Inflammatory macrophage treated with lipopolysaccharide for 1 hour (primary cell): ENCODE measurements around the gene JADE2.
A peak's percentile ranks its signal among the peaks of the same experiment; 100 is the strongest.
"Not testable (repeated sequence)": the region's sequence is repeated elsewhere in the genome, so short reads cannot be mapped to it uniquely, and the experiment has no call there.

Experiments
- DNase-seq, 2 donors: peaks; one replicate each; pipeline ENCODE4 v3.0.0-alpha.2; 2020 to 2022

JADE2 gene

DNA sequence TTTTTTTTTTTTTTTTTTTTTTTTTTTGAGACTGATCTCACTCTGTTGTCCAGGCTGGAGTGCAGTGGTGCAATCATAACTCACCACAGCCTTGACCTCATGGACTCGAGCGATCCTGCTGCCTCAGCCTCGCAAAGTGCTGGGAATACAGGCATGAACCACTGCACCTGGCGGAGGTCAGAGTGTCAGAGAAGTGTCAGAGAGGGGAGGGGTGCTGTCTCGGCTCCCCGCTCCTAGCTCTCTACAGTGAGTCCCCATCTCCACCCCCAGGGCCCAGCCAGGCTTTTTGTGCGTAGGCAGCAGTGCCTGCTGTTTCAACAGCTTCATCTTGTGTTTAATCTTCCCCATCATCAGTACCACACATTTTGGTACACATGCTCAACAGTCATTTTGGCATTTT, 68.9 kb downstream of the JADE2 start:
- DNase-seq: no peak

DNA sequence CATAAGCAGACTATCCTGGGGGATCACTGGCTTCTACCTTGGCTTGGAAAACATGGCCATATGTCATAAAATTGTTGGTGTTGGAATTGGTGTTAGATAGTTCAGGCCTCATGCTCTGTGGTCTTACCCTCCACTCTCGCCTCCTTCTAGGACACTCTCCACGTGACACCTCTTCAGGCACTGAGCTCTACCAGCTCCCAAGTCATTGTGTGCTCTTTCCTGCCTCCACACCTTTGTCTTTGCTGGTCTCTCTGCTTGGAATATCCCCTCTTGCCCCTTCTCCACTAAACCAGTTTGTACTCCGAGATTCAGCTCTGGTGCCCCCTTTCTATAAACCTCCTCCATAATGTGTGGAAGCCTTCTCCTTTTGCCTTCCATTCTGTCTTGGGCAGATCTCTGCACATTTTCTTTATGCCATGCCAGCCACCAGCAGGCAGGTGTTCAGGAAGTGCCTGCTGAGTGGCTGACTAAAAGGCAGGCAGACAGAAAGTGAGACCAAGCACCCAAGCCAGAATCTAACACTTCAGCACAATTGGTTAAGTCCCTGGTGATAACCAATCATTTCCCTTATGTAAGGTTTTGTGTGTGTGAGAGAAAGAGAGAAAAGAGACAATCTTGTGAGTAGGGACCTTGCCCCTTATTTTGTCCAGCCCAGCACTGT, 69.5 kb downstream of the JADE2 start:
- no peak for DNase-seq

DNA sequence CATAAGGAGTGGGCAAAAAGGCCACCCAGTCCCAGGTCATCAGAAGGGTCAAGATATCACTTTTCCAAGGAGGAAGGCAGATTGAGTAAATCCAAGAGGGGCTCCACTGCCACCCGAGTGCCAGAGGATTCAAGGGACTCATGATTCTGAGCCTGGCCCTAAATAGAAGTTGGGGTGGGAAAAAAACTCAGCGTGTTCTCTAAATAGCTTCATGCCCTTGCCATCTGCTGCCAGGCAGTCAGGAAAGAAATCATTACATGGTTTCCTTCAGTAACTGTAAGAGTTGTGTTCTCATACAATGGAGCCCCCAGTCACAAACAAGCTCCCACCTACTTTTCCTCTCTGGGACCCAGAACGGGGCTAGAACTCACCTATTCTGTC, 70.0 kb downstream of the JADE2 start:
- DNase-seq: no peak

DNA sequence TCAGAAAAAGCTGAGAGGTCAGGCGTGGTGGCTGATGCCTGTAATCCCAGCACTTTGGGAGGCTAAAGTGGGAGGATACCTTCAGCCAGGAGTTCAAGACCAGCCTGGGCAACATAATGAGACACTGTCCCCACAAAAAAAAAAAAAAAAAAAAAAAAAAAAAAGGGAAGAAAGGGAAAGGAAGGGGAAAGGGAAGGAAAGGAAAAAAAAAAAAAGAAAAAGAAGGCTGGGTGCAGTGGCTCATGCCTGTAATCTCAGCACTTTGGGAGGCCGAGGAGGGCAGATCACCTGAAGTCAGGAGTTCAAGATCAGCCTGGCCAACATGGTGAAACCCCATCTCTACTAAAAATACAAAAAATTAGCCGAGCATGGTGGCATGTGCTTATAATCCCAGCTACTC, 74.3 kb downstream of the JADE2 start:
- not testable (repeated sequence) for DNase-seq

DNA sequence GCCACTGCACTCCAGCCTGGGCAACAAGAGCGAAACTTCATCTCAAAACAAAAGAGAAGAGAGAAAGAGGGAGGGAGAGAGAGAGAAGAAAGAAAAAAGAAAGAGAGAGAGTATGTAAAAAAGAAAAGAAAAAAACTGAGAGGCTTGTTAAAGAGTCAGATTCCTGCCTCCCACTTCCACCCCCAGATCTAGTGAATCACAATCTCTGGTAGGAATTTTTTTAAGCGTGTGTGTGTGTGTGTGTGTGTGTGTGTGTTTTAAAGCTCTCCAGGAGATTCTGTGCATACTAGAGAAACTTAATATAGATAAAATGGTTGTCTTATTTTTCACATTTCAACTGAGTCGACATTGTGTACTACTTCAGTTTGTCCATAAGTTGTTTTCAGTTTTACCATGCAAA, 75.1 kb downstream of the JADE2 start:
- no peak for DNase-seq

DNA sequence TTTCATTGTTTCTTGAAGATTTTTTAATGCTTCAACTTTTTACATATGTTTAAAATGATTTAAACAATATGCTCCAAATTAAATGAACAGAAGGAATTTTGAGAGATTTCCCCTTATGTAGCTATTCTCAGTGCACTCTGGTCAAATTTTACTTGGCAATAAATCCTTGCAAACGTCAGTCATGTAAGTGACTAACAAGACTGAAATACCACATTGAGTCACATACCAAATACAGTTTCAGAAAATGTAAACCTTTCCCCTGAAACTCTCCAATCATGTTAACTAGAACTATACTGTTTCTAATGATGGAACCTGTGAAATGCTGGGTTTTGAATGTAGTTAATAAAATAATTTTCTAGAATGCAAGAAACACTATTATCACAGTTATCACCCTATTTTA, 77.6 kb downstream of the JADE2 start:
- no peak for DNase-seq

DNA sequence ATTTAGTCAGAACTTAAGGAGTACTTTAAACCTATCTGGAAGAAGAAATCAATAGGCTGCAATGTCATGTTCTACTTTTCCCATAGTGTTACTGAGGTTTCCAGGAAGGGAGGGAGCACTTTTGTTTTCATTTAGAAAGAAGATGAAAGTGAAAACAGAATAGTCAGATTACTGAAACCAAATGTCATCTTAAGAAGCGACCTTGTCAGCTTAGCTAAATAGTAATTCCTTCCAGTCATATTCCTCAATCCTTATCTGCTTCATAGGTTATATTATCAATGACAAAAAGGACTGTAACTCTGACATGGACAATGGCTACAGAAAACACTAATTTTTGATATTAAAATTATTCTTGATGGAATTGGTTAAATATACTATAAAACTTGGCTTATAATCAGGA, 79.4 kb downstream of the JADE2 start:
- no peak for DNase-seq

DNA sequence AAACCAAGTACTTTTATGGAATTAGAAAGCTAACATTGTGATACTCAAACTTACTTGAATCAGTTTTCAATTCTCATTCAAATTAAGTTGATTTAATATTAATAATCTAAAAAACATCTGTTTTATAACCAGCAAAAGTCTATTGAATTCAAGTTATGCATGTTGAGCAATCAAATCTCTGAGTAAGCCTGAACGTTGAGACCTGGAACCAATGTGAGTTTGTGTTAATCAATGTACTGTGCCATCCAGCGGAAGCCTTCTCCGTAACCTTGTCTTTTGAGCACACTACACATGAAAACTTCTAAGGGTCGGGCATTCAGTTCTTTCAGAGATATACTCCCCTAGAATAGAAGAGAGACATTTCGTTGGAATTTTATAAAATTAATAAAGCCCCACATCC, 81.3 kb downstream of the JADE2 start:
- no peak for DNase-seq

DNA sequence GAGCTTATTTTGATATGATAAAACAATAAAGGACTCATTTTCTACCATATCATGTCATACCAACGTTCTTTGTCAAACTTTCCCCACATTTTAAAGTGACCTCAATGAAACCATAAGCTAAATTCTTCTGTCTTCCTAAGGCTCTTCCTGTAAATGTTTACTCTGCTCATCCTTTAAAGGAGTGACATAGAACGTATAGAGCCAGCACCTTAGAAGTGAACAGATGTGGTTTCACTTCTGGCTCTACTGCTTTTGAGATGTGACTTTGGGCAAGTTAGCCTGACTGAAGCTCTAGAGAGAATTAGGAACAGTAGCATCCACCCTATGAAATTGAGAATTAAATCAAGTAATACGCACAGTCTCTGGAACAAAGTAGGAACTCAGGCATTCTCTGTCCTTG, 83.1 kb downstream of the JADE2 start:
- no peak for DNase-seq

DNA sequence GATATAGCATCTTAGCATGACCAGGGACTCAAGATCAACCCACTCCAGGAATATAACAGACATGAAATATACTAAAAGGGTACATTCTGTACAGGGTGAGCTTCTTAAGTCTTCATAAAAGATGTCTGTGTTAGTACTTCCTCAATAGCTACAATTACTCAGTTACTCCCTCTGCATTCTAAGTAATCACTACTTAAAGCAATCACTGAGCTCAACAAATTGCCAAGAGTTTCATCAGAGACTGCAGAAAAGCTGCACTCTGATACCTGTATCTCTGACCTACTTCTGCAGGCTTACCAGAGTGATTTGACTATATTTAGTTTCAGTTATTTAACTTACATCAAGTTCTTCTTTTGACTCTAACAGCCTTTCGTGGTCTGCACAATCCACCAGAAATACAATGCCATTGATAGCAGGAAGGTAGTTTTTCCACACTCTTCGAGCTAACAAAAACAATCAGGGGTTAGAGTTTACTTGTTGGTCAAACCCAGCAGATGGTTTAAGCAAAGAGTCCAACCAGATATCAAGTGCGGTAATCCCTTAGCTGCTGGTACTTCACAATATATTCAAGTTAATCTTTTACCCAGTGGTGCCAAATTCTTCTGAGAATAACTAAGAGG, 83.9 kb downstream of the JADE2 start:
- no peak for DNase-seq

DNA sequence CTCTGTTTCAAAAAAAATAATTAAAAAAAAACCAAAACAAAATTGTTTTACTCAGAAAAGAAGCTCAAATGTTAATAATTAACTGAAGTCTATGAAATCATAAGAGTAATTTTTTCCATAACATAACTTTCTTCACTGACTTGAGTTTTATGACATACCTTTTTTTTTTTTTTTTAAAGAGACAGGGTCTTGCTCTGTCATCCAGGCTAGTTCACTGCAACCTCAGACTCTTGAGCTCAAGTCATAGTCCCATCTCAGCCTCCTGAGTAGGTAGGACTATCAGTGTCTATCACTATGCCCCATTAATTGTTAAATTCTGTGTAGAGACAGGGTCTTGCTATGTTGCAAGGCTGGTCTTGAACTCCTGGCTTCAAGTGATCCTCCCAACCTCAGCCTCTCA, 85.3 kb downstream of the JADE2 start:
- no peak for DNase-seq

DNA sequence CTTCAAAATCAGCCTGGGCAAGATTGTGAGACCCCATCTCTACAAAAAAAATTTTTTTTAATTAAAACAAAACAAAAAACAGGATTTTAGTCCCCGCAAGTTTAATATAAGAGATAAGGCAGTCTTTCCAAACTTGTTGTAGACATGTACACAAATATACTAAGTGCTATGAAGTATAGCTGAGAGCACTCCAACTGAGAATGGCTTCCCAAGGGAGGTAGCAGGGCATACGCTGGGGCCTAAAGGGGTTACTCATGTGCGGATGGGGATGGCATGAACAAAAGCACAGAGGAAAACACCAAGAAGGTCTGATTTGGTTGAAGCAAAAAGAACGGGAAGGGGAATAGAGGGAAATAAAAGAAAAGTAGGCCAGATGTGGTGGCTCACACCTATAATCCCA, 86.0 kb downstream of the JADE2 start:
- no peak for DNase-seq

DNA sequence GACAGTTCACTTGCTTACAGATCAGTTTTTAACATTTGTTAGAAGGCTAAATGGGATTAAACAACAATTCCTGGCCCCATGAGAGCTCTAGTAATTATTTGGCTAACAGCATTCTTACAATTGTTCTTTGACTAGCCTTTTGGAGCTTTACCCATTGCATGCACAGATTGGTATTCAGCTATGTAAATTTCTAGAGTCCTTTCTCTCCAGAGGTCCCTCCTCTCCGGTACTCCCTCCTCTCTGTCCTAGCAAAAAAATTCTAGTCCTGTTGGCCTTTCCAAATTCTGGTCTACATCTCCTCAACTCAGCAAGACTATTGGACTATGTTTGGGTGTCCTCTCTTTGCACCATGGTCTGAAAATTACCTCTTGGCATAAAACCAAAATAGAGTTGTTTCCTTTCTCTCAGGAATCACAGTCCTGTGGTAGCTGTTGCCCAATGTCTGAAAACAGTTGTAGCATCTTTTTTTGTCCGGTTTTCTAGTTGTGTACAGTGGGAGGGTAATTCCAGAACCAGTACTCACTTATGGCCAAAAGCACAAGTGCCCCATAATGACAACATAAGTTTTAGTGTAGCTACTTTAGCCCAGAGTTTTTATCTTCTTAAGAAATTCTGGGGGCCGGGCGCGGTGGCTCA, 89.1 kb downstream of the JADE2 start:
- no peak for DNase-seq

DNA sequence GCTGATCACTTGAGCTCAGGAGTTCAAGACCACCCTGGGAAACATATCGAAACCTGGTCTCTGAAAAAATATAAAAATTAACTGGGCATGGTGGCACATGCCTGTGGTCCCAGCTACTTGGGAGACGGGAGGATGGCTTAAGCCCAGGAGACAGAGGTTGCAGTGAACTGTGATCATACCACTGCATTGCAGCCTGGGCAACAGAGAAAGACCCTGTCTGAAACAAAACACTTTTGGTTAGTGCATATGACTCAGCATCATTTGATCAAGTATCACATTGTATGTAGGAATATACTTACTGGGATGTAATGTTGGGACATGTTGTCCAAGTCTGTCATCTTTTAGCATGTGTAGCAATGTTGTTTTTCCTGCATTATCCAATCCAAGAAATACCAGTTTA, 95.2 kb downstream of the JADE2 start:
- DNase-seq: peak in 1 of 2 donors; percentile 18

DNA sequence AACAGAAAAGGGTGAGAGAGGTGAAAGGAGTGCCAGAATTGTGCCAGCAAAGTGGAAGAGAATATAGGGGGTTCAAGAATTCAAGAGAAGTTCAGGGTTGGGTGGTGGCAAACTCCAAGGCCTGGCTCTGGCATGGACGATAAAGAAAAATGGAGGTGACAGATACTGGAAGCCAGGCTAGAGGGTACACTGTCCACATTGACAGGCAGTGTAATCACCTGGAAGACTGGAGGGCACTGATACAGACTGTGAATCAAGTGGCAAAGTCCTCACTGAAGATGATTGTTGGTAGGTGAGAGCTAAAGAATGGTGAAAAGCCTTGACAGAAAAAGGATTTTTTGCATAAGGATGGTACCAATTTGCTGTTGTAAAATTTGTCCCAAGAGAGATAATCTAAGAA, 100.1 kb downstream of the JADE2 start:
- DNase-seq: no peak

DNA sequence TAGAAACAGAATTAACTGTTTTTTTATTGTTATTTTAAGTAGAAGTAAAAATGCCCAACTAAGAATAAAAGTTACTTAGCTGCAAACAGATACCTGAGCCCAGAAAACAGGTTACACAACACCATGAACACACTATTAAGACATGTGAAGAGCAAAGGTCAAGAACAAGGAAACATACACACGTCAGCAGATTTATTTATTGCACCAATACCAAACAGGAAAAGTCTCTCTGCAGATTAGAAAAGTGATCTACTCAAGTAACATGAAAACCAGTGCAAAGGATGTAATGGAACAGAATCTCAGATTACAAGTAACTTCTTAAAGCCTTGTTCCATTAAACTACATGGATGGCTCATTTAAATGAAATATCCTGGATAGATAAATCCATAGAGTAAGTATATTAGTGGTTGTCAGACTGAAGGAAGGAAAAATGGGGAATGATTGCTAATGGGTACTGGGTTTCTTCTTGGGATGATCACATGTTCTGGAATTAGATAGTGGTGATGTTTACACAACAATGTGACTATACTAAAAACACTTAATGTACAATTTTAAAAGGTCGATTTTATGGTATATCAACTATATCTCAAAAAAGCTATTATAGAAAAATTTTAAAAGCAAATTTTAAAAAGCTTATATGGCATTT, 101.0 kb downstream of the JADE2 start:
- peak; percentile 28 to 29 for DNase-seq
